Activated T-helper 1 cell treated with anti-CD3 and anti-CD28 coated beads, Interleukin-12 subunit alpha, Interleukin-12 subunit beta, Interleukin-2, Interleukin-4 antibody, amounts not matched to agents 30 ng/mL and 10 ng/mL and 1 ng/mL, durations not matched to agents 14 hours and 24 hours and 36 hours (primary cell): ENCODE data around the gene ATP9B. TPM values are rescaled to one million over a fixed set of nuclear protein-coding genes. Genes with fewer than 3 reads are reported as not detected.

Experiments used
- DNase-seq: peaks from one replicate; pipeline ENCODE4 v3.0.0; 2021; ENCODE audit warnings: low spot score
- H3K27ac Mint-ChIP-seq: one replicate; pipeline ENCODE4 v1.8.0; 2021; ENCODE audit warnings: mild to moderate bottlenecking, mixed read lengths
- H3K27me3 Mint-ChIP-seq: one replicate; pipeline ENCODE4 v1.8.0; 2022; ENCODE audit warnings: mild to moderate bottlenecking, moderate library complexity, mixed read lengths; ENCODE audit not compliant: insufficient read depth
- H3K36me3 Mint-ChIP-seq: one replicate; pipeline ENCODE4 v1.8.0; 2021; ENCODE audit warnings: low read depth, mixed read lengths
- H3K4me1 Mint-ChIP-seq: one replicate; pipeline ENCODE4 v1.8.0; 2021; ENCODE audit warnings: low read depth, mixed read lengths
- H3K4me3 Mint-ChIP-seq: one replicate; pipeline ENCODE4 v1.8.0; 2021; ENCODE audit warnings: mild to moderate bottlenecking, moderate library complexity, mixed read lengths
- H3K9me3 Mint-ChIP-seq: one replicate; pipeline ENCODE4 v1.8.0; 2021; ENCODE audit warnings: mixed read lengths
- intact Hi-C: fragments of 100-400 bp; cut with micrococcal nuclease; formaldehyde crosslinking; loops from one replicate; pipeline ENCODE4 v1.15.1; 2024
- total RNA-seq: library from RNA; stranded (reverse); gene quantifications from 2 replicates; pipeline ENCODE4 v1.2.3, GENCODE V29; 2022

ATP9B gene
- total RNA-seq, 1 donor from 2014 or later = 26.1 TPM

- Mint-ChIP-seq H3K27ac (peak overlapping the region; percentile 61), H3K9me3 (no peaks in the 10 kb centered on the region), H3K27me3 (no peaks in the 10 kb centered on the region), H3K4me3 (no peak overlapping the region), H3K4me1 (peaks cover 25% of the 10 kb centered on the region), H3K36me3 (peaks cover 33% of the 10 kb centered on the region)
- intact Hi-C loops = no loop called here
- DNase-seq = no peak
Measured at GRCh38 chr18:79424008-79424565, 354.9 kb downstream of the ATP9B start.

GRCh38 chr18:79424880-79425568 is 355.8 kb downstream of the ATP9B start:
- intact Hi-C loops = no loop called here
- Mint-ChIP-seq H3K36me3 (peaks cover 29% of the 10 kb centered on the region), H3K4me1 (peaks cover 27% of the 10 kb centered on the region), H3K27me3 (no peaks in the 10 kb centered on the region), H3K27ac (peak overlapping the region; percentile 61), H3K4me3 (no peak overlapping the region), H3K9me3 (no peaks in the 10 kb centered on the region)
- DNase-seq = no peak

- Mint-ChIP-seq H3K4me3 (no peak overlapping the region), H3K9me3 (no peaks in the 10 kb centered on the region), H3K36me3 (peaks cover 24% of the 10 kb centered on the region), H3K4me1 (peaks cover 22% of the 10 kb centered on the region), H3K27me3 (no peaks in the 10 kb centered on the region), H3K27ac (no peak overlapping the region)
- intact Hi-C loops = no loop called here
- no peak for DNase-seq
Measured at GRCh38 chr18:79425569-79425886, 356.3 kb downstream of the ATP9B start.

- H3K4me3 Mint-ChIP-seq = no peak overlapping the region
- no peak for DNase-seq
- intact Hi-C loops = no loop called here
- peaks cover 20% of the 10 kb centered on the region for H3K36me3 Mint-ChIP-seq
- peaks cover 20% of the 10 kb centered on the region for H3K4me1 Mint-ChIP-seq
- H3K27ac Mint-ChIP-seq = no peak overlapping the region
- no peaks in the 10 kb centered on the region for H3K9me3 Mint-ChIP-seq
- no peaks in the 10 kb centered on the region for H3K27me3 Mint-ChIP-seq
Measured at GRCh38 chr18:79426376-79427300, 357.4 kb downstream of the ATP9B start.

GRCh38 chr18:79427368-79428225 is 358.4 kb downstream of the ATP9B start:
- H3K4me1 Mint-ChIP-seq = peaks cover 20% of the 10 kb centered on the region
- H3K27me3 Mint-ChIP-seq = no peaks in the 10 kb centered on the region
- H3K9me3 Mint-ChIP-seq = no peaks in the 10 kb centered on the region
- DNase-seq = no peak
- peaks cover 15% of the 10 kb centered on the region for H3K36me3 Mint-ChIP-seq
- intact Hi-C loops = no loop called here
- H3K4me3 Mint-ChIP-seq = no peak overlapping the region
- H3K27ac Mint-ChIP-seq = no peak overlapping the region

Other genes starting within 250 kb of the ATP9B start
- gene SALL3, start 89.6 kb upstream of the ATP9B start, total RNA-seq = not detected in 2 replicates